ENCODE data around the gene CFAP251. TPM values are rescaled to one million over a fixed set of nuclear protein-coding genes. Genes with fewer than 3 reads are reported as not detected.
"Not testable (repeated sequence)": the region's sequence is repeated elsewhere in the genome, so short reads cannot be mapped to it uniquely, and the experiment has no call there.

The CFAP251 gene
- total RNA-seq, 1 donor from 2014 or later = 0.92 TPM

GRCh38 chr12:121873216-121873569, 45.2 kb upstream of the CFAP251 start:
- Histone ChIP-seq H3K9me3 (ENCODE audit: low read depth) (no peaks in the 10 kb centered on the region), H3K9ac (no peak overlapping the region), H2AFZ (replicated peaks) (no peak overlapping the region), H3K4me2 (no peak overlapping the region), H4K20me1 (ENCODE audit: low read depth) (no peaks in the 10 kb centered on the region), H3K36me3 (no peaks in the 10 kb centered on the region), H3F3A (ENCODE audit: low read depth) (no peaks in the 10 kb centered on the region), H3K4me3 (no peak overlapping the region), H3K27me3 (no peaks in the 10 kb centered on the region), H3K79me2 (ENCODE audit: low read depth) (no peaks in the 10 kb centered on the region), H3K27ac (no peak overlapping the region), H3K4me1 (no peaks in the 10 kb centered on the region)
- H3K9me3 Mint-ChIP-seq = no peaks in the 10 kb centered on the region
- no peak overlapping the region for H3K27ac Mint-ChIP-seq
- H3K4me1 Mint-ChIP-seq = peaks cover 2% of the 10 kb centered on the region
- H3K4me3 Mint-ChIP-seq = no peak overlapping the region
- H3K36me3 Mint-ChIP-seq = no peaks in the 10 kb centered on the region
- peaks cover 9% of the 10 kb centered on the region for H3K27me3 Mint-ChIP-seq (ENCODE audit: insufficient read depth, low read depth)
- TF ChIP-seq, protein P1, sequence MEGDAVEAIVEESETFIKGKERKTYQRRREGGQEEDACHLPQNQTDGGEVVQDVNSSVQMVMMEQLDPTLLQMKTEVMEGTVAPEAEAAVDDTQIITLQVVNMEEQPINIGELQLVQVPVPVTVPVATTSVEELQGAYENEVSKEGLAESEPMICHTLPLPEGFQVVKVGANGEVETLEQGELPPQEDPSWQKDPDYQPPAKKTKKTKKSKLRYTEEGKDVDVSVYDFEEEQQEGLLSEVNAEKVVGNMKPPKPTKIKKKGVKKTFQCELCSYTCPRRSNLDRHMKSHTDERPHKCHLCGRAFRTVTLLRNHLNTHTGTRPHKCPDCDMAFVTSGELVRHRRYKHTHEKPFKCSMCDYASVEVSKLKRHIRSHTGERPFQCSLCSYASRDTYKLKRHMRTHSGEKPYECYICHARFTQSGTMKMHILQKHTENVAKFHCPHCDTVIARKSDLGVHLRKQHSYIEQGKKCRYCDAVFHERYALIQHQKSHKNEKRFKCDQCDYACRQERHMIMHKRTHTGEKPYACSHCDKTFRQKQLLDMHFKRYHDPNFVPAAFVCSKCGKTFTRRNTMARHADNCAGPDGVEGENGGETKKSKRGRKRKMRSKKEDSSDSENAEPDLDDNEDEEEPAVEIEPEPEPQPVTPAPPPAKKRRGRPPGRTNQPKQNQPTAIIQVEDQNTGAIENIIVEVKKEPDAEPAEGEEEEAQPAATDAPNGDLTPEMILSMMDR (IDR thresholded peaks at IDR 0.05) = no peak
- no peak for TF ChIP-seq EZH2 (IDR thresholded peaks at IDR 0.05)
- TF ChIP-seq EZH2phosphoT487 (IDR thresholded peaks at IDR 0.05) = no peak
- no peak for DNase-seq (ENCODE audit: low spot score)

- Histone ChIP-seq H3K4me2 (no peak overlapping the region), H3K36me3 (no peaks in the 10 kb centered on the region), H3K9ac (no peak overlapping the region), H3K79me2 (ENCODE audit: low read depth) (no peaks in the 10 kb centered on the region), H4K20me1 (ENCODE audit: low read depth) (no peaks in the 10 kb centered on the region), H3K9me3 (ENCODE audit: low read depth) (no peaks in the 10 kb centered on the region), H3F3A (ENCODE audit: low read depth) (no peaks in the 10 kb centered on the region), H2AFZ (replicated peaks) (no peak overlapping the region), H3K27ac (no peak overlapping the region), H3K4me3 (no peak overlapping the region), H3K4me1 (no peaks in the 10 kb centered on the region), H3K27me3 (no peaks in the 10 kb centered on the region)
- Mint-ChIP-seq H3K27me3 (ENCODE audit: insufficient read depth, low read depth) (peaks cover 9% of the 10 kb centered on the region), H3K36me3 (no peaks in the 10 kb centered on the region), H3K4me1 (peaks cover 2% of the 10 kb centered on the region), H3K27ac (peak overlapping the region; percentile 30), H3K4me3 (no peak overlapping the region), H3K9me3 (no peaks in the 10 kb centered on the region)
- no peak for DNase-seq (ENCODE audit: low spot score)
- no peak for TF ChIP-seq EZH2phosphoT487 (IDR thresholded peaks at IDR 0.05)
- TF ChIP-seq EZH2 (IDR thresholded peaks at IDR 0.05) = no peak
- TF ChIP-seq, protein P1 (IDR thresholded peaks at IDR 0.05) = no peak
These were observed 44.3 kb upstream of the CFAP251 start for GRCh38 chr12:121874071-121874470.

GRCh38 chr12:121875582-121875981, 42.8 kb upstream of the CFAP251 start:
- no peak overlapping the region for H3K27ac Mint-ChIP-seq
- H3K9ac ChIP-seq = no peak overlapping the region
- no peak overlapping the region for H3K4me2 ChIP-seq
- no peaks in the 10 kb centered on the region for H3K9me3 ChIP-seq (ENCODE audit: low read depth)
- no peaks in the 10 kb centered on the region for H3F3A ChIP-seq (ENCODE audit: low read depth)
- H3K4me1 ChIP-seq = no peaks in the 10 kb centered on the region
- DNase-seq (ENCODE audit: low spot score) = no peak
- no peak overlapping the region for H3K4me3 Mint-ChIP-seq
- H3K27me3 ChIP-seq = no peaks in the 10 kb centered on the region
- no peaks in the 10 kb centered on the region for H3K79me2 ChIP-seq (ENCODE audit: low read depth)
- no peak overlapping the region for H3K27ac ChIP-seq
- H2AFZ ChIP-seq (replicated peaks) = no peak overlapping the region
- H3K4me1 Mint-ChIP-seq = peaks cover 2% of the 10 kb centered on the region
- no peak overlapping the region for H3K4me3 ChIP-seq
- no peaks in the 10 kb centered on the region for H3K36me3 Mint-ChIP-seq
- peaks cover 9% of the 10 kb centered on the region for H3K27me3 Mint-ChIP-seq (ENCODE audit: insufficient read depth, low read depth)
- no peaks in the 10 kb centered on the region for H3K9me3 Mint-ChIP-seq
- no peaks in the 10 kb centered on the region for H3K36me3 ChIP-seq
- TF ChIP-seq EZH2 (IDR thresholded peaks at IDR 0.05) = no peak
- no peak for TF ChIP-seq EZH2phosphoT487 (IDR thresholded peaks at IDR 0.05)
- TF ChIP-seq, protein P1 (IDR thresholded peaks at IDR 0.05) = no peak
- H4K20me1 ChIP-seq (ENCODE audit: low read depth) = no peaks in the 10 kb centered on the region

DNA sequence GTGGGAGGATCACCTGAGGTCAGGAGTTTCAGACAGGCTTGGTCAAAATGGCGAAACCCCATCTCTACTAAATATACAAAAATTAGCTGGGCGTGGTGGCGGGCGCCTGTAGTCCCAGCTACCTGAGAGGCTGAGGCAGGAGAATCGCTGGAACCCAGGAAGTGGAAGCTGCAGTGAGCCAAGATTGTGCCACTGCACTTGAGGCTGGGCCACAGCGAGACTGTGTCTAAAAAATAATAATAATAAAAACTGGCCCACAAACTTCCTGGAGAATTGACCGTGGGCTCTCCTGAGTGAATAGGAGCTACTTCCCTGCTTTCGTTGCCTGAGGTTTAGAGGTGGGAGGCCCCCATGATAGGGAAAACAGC, 42.3 kb upstream of the CFAP251 start:
- not testable (repeated sequence) for DNase-seq (ENCODE audit: low spot score); H3F3A ChIP-seq (ENCODE audit: low read depth); H3K27ac ChIP-seq; H3K4me2 ChIP-seq; H3K9ac ChIP-seq; H4K20me1 ChIP-seq (ENCODE audit: low read depth); H3K4me1 Mint-ChIP-seq; H3K36me3 ChIP-seq; H3K27me3 ChIP-seq; H3K4me3 ChIP-seq; H3K4me1 ChIP-seq; H3K27ac Mint-ChIP-seq; H3K9me3 ChIP-seq (ENCODE audit: low read depth); H3K27me3 Mint-ChIP-seq (ENCODE audit: insufficient read depth, low read depth); H3K4me3 Mint-ChIP-seq; H3K9me3 Mint-ChIP-seq; H3K36me3 Mint-ChIP-seq; H3K79me2 ChIP-seq (ENCODE audit: low read depth); H2AFZ ChIP-seq (replicated peaks)
